GM12865 (cell line): ENCODE measurements around the gene PDE8A.
A peak's percentile ranks its signal among the peaks of the same experiment; 100 is the strongest.

Source experiments
- DNase-seq: peaks from one replicate; pipeline ENCODE4 v3.0.0; 2010; ENCODE audit warnings: low read depth
- H3K4me3 ChIP-seq: 2 replicates; pipeline ENCODE4 v1.5.1; 2011; ENCODE audit warnings: mild to moderate bottlenecking, low read depth, low read length, control low read depth
- TF ChIP-seq, protein P1 (sequence below): IDR thresholded peaks from 2 replicates; pipeline ENCODE4 v1.5.1; 2011; ENCODE audit warnings: low read length, control low read depth, low read depth, inconsistent platforms; ENCODE audit not compliant: insufficient read depth; ENCODE audit errors: missing control alignments

Gene PDE8A

DNA sequence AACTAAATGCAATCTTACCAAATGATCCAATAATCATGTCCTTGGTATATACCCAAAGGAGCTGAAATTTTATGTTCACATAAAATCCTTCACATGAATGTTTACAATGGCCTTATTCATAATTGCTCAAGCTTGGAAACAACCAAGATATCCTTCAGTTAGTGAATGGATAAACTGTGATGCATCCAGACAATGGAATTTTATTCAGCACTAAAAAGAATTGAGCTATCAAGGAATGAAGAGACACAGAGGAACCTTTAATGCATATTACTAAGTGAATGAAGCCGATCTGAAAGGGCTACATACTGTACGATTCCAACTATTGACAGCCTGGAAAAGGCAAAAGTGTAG, 168.4 kb downstream of the PDE8A start:
- DNase-seq = no peak
- H3K4me3 ChIP-seq = no peak overlapping the region
- TF ChIP-seq, protein P1, sequence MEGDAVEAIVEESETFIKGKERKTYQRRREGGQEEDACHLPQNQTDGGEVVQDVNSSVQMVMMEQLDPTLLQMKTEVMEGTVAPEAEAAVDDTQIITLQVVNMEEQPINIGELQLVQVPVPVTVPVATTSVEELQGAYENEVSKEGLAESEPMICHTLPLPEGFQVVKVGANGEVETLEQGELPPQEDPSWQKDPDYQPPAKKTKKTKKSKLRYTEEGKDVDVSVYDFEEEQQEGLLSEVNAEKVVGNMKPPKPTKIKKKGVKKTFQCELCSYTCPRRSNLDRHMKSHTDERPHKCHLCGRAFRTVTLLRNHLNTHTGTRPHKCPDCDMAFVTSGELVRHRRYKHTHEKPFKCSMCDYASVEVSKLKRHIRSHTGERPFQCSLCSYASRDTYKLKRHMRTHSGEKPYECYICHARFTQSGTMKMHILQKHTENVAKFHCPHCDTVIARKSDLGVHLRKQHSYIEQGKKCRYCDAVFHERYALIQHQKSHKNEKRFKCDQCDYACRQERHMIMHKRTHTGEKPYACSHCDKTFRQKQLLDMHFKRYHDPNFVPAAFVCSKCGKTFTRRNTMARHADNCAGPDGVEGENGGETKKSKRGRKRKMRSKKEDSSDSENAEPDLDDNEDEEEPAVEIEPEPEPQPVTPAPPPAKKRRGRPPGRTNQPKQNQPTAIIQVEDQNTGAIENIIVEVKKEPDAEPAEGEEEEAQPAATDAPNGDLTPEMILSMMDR = no peak

DNA sequence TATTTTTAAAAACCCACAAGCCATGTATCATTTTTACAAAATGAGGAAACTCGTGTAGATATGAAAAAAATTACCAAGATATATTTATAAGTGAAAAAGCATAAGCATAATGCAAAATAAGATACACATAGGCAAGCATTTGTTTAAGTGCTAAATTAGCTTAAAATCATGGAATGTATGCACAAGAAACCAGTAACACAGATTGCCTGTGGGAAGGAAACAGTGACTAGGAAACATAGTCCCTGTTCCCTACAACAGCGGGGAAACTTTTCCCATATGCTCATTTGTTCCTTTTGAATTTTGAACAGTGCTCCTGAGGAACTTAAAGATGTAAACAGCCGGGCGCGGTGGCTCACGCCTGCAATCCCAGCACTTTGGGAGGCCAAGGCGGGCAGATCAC, 169.5 kb downstream of the PDE8A start:
- TF ChIP-seq, protein P1 = no peak
- DNase-seq = no peak
- H3K4me3 ChIP-seq = no peak overlapping the region

DNA sequence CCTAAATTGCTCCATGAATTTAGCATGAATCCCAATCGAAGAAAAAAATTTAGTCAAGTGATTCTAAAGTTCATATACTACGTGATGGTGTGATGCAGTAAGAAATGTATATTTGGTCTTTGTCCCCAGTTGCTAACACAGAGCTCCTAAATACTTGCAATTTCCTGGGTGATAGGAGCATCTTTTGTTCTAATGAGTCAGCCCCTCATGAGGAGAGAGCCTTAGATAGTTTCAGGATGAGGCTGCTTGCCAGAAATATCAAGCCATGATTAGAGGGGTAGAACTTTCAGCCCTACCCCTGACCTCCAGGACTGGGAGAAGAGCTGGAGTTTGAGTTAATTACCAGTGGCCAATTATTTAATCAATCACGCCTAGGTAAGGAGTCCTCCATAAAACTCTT, 170.2 kb downstream of the PDE8A start:
- no peak for DNase-seq
- TF ChIP-seq, protein P1 = no peak
- no peak overlapping the region for H3K4me3 ChIP-seq

DNA sequence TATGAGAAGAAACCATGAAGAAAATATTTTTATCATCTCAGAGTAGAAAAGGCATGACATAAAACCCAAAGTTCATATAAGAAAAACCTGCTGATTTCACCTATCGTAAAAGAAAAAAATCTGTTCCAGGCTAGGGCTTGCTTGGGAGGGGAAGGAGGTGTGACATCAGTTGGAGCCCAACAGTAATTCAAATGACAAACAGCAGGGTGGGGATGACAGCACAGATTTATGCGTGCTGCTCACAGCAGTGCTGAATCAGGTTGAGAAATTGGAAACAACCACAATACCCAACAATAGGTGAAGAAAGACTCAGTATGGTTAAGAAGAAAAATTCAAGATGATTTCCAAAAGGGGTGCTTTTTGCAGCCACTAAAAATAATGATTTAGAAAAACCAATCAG, 172.4 kb downstream of the PDE8A start:
- peak; percentile 12 for DNase-seq
- no peak overlapping the region for H3K4me3 ChIP-seq
- TF ChIP-seq, protein P1 = no peak

DNA sequence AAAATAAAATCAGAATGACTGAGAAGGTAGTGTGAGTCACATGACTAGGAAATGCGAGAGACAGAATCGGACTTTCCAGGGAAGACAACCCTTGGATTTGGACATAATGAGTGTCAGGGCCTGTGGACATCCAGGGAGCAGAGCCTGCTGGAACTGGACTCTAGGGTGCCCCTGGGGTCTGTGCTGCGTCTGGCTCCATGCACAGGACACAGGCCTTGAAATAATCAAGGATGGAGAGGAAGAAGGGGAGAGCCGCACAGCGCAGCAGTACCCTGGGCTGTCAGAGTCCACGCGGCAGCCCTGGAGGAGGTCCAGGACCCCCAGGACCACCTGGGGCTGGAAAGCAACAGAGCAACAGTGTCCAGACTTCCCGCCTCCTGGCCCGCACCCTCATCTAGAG, 173.7 kb downstream of the PDE8A start:
- no peak for DNase-seq
- no peak overlapping the region for H3K4me3 ChIP-seq
- TF ChIP-seq, protein P1 = no peak

DNA sequence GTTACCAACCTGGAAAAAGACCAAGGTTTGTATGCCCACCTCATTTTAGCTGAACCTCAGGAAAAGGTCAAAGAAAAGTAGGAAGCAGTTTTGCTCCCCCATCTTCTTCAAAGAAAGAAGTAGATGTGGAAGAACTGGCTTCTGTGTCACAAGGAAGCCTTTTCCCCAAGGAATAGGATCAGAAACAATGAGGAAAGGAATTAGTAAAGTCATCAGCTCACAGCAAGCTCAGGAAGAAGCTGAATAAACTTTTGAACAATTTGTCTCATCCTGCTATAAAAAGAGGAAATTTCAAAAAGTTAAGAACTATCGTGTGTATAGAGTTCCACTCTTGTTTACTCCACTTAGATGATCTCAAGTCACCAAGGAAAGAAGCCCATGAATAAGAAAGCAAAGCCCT, 174.2 kb downstream of the PDE8A start:
- no peak for DNase-seq
- TF ChIP-seq, protein P1 = no peak
- no peak overlapping the region for H3K4me3 ChIP-seq

DNA sequence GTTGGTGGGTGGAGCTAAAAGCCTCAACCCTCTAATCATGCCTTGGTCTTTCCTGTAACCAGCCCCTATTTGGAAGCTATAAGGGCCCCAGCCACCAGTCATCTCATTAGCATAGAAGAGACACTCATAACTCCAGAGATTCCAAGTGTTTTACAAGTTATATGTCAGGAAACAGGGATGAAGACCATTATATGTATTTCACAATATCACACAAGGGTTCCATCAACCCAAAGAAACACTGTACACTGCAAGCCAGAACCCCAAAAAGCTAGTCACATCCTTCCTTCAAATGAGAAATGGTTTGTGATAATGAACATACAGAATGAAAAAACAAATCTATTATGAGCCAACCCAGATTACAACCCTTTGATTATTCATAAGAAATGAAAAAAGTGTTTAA, 175.7 kb downstream of the PDE8A start:
- no peak overlapping the region for H3K4me3 ChIP-seq
- TF ChIP-seq, protein P1 = no peak
- DNase-seq = no peak
